IMR-90 (cell line): ENCODE results near the gene IFI30. TPM values are rescaled to one million over a fixed set of nuclear protein-coding genes. Genes with fewer than 3 reads are reported as not detected.

Experiments used
- ATAC-seq: fragments of 200-7000 bp; cut with Tn5 transposase; 2 replicates; pipeline ENCODE4 v1.9.1; 2020; ENCODE audit warnings: low read depth, mild to moderate bottlenecking, moderate library complexity
- BruUV-seq: library from RNA; stranded (reverse); fragments of 400-500 nt; replicated peaks from 2 replicates; lab custom pipeline; 2021; lab: Mats Ljungman, UMichigan
- CTCF ChIA-PET: fragments of 300-600 bp; formaldehyde crosslinking; extraction: SDS; loops from one replicate; lab custom pipeline; 2021; ENCODE audit warnings: antibody characterized with exemption; lab: Yijun Ruan, JAX
- POLR2A ChIA-PET: fragments of 300-600 bp; sonication (Branson Sonifier 250); formaldehyde crosslinking; loops from one replicate; lab custom pipeline; 2022; ENCODE audit warnings: antibody characterized with exemption; ENCODE audit not compliant: unreplicated experiment; lab: Charles Lee
- DNase-seq: peaks from one replicate; pipeline ENCODE4 v3.0.0; 2013
- H2AFZ ChIP-seq: replicated peaks from 2 replicates; pipeline ENCODE3; 2013; ENCODE audit warnings: low read length, mild to moderate bottlenecking; ENCODE audit not compliant: poor library complexity
- H2AK5ac ChIP-seq: 2 replicates; pipeline ENCODE4 v1.6.1; 2013; ENCODE audit warnings: low read depth, low read length, inconsistent platforms
- H2AK9ac ChIP-seq: replicated peaks from 2 replicates; pipeline ENCODE3; 2013; ENCODE audit warnings: mild to moderate bottlenecking, low read depth, low read length, moderate library complexity; ENCODE audit not compliant: poor library complexity
- H2BK120ac ChIP-seq: 2 replicates; pipeline ENCODE4 v1.6.1; 2013; ENCODE audit warnings: low read depth, low read length, inconsistent platforms
- H2BK15ac ChIP-seq: 3 replicates; pipeline ENCODE4 v1.6.1; 2013; ENCODE audit warnings: low read depth, low read length, inconsistent platforms
- H2BK20ac ChIP-seq: 2 replicates; pipeline ENCODE4 v1.6.1; 2013; ENCODE audit warnings: low read depth, mild to moderate bottlenecking, inconsistent platforms, low read length, moderate library complexity
- H2BK5ac ChIP-seq: 2 replicates; pipeline ENCODE4 v1.6.1; 2013; ENCODE audit warnings: mild to moderate bottlenecking, low read depth, low read length, inconsistent platforms; ENCODE audit not compliant: poor library complexity, severe bottlenecking
- H3K14ac ChIP-seq: replicated peaks from 2 replicates; pipeline ENCODE4 v1.6.1; 2013; ENCODE audit warnings: low read depth, low read length, inconsistent platforms
- H3K18ac ChIP-seq: 2 replicates; pipeline ENCODE4 v1.6.1; 2013; ENCODE audit warnings: low read depth, low read length, control low read depth
- H3K23ac ChIP-seq: 2 replicates; pipeline ENCODE4 v1.6.1; 2013; ENCODE audit warnings: low read depth, low read length, inconsistent platforms
- H3K27ac ChIP-seq: 2 replicates; pipeline ENCODE4 v1.5.1; 2013; ENCODE audit warnings: mild to moderate bottlenecking, control low read depth, low read length; ENCODE audit not compliant: insufficient read depth
- H3K27me3 ChIP-seq: 2 replicates; pipeline ENCODE4 v1.6.1; 2013; ENCODE audit warnings: low read length; ENCODE audit not compliant: control insufficient read depth, insufficient read depth
- H3K36me3 ChIP-seq: 2 replicates; pipeline ENCODE4 v1.6.1; 2013; ENCODE audit warnings: low read length, mixed read lengths; ENCODE audit not compliant: control insufficient read depth, insufficient read depth
- H3K4ac ChIP-seq: 2 replicates; pipeline ENCODE4 v1.6.1; 2013; ENCODE audit warnings: low read depth, low read length, inconsistent platforms
- H3K4me1 ChIP-seq: 2 replicates; pipeline ENCODE4 v1.6.1; 2013; ENCODE audit warnings: low read length, mixed read lengths; ENCODE audit not compliant: control insufficient read depth, insufficient read depth
- H3K4me2 ChIP-seq: 2 replicates; pipeline ENCODE4 v1.6.1; 2013; ENCODE audit warnings: low read depth, mild to moderate bottlenecking, control low read depth, low read length, moderate library complexity
- H3K4me3 ChIP-seq: 2 replicates; pipeline ENCODE4 v1.5.1; 2013; ENCODE audit warnings: low read depth, mild to moderate bottlenecking, control low read depth, low read length, moderate library complexity; ENCODE audit not compliant: insufficient read depth
- H3K56ac ChIP-seq: 2 replicates; pipeline ENCODE4 v1.6.1; 2013; ENCODE audit warnings: low read length, inconsistent platforms; ENCODE audit not compliant: insufficient read depth; ENCODE audit errors: extremely low read depth
- H3K79me1 ChIP-seq, 2 experiments: 2 replicates each; pipeline ENCODE4 v1.6.1; 2013; ENCODE audit warnings: low read length in 2 of 2, inconsistent platforms in 1 of 2, low read depth in 1 of 2
- H3K9ac ChIP-seq: 2 replicates; pipeline ENCODE4 v1.6.1; 2013; ENCODE audit warnings: low read depth, low read length, control low read depth
- H3K9me1 ChIP-seq: 2 replicates; pipeline ENCODE4 v1.6.1; 2013; ENCODE audit warnings: low read length, inconsistent platforms; ENCODE audit not compliant: insufficient read depth
- H3K9me3 ChIP-seq: 2 replicates; pipeline ENCODE4 v1.6.1; 2013; ENCODE audit warnings: low read length; ENCODE audit not compliant: control insufficient read depth, insufficient read depth
- H4K20me1 ChIP-seq: 2 replicates; pipeline ENCODE4 v1.6.1; 2013; ENCODE audit warnings: low read length, inconsistent platforms; ENCODE audit not compliant: insufficient read depth
- H4K5ac ChIP-seq: 2 replicates; pipeline ENCODE4 v1.6.1; 2013; ENCODE audit warnings: mild to moderate bottlenecking, low read depth, low read length, control low read depth
- H4K8ac ChIP-seq, 2 experiments: 2 replicates each; pipeline ENCODE4 v1.6.1; 2013; ENCODE audit warnings: low read depth in 2 of 2, low read length in 2 of 2, control low read depth in 1 of 2, inconsistent platforms in 1 of 2
- H4K91ac ChIP-seq: 2 replicates; pipeline ENCODE4 v1.6.1; 2013; ENCODE audit warnings: low read depth, low read length, inconsistent platforms; ENCODE audit not compliant: insufficient read depth
- CEBPB ChIP-seq: IDR thresholded peaks from 2 replicates; pipeline ENCODE4 v1.6.1; 2012; ENCODE audit warnings: low read depth, low read length, improper control_type of control experiment
- CHD1 ChIP-seq: IDR thresholded peaks from 2 replicates; pipeline ENCODE4 v1.6.1; 2012; ENCODE audit warnings: low read depth, low read length, improper control_type of control experiment
- MAZ ChIP-seq: IDR thresholded peaks from 2 replicates; pipeline ENCODE4 v1.6.1; 2012; ENCODE audit warnings: low read depth, mild to moderate bottlenecking, low read length, improper control_type of control experiment, moderate library complexity, borderline replicate concordance
- MXI1 ChIP-seq: IDR thresholded peaks from 2 replicates; pipeline ENCODE4 v1.6.1; 2012; ENCODE audit warnings: low read depth, mild to moderate bottlenecking, low read length, moderate library complexity, borderline replicate concordance
- NFE2L2 ChIP-seq: fragments of 150-350 bp; IDR thresholded peaks from 2 replicates; pipeline ENCODE4 v1.6.1; 2016; ENCODE audit warnings: low read depth, mild to moderate bottlenecking, low read length
- POLR2A ChIP-seq: IDR thresholded peaks from 2 replicates; pipeline ENCODE4 v1.6.1; 2012; ENCODE audit warnings: mild to moderate bottlenecking, low read depth, low read length
- RCOR1 ChIP-seq: IDR thresholded peaks from 2 replicates; pipeline ENCODE4 v1.6.1; 2012; ENCODE audit warnings: mild to moderate bottlenecking, low read length, improper control_type of control experiment; ENCODE audit not compliant: insufficient replicate concordance
- WGBS, 2 experiments: methylation state at CpG; one replicate each; pipeline versions ENCODE4 v1.1.5 to v1.1.7; 2013; ENCODE audit warnings: missing lambda C conversion rate in 2 of 2; ENCODE audit not compliant: insufficient read length in 1 of 2; ENCODE audit errors: extremely low coverage in 2 of 2; 5-methylcytosine and 5-hydroxymethylcytosine counted together
- dilution Hi-C: fragments of 300-500 bp; cut with HindIII; formaldehyde crosslinking; loops from one replicate; pipeline ENCODE4 v1.14.3; 2018; ENCODE audit warnings: low sequenced_read_pairs; ENCODE audit not compliant: unreplicated experiment
- in situ Hi-C: fragments of 300-500 bp; cut with MboI; formaldehyde crosslinking; loops from 3 replicates; pipeline ENCODE4 v1.14.3; 2019; ENCODE audit warnings: low sequenced_read_pairs, inconsistent platforms, mixed read lengths
- intact Hi-C: fragments of 100-400 bp; cut with micrococcal nuclease; formaldehyde crosslinking; loops from 2 replicates; pipeline ENCODE4 v1.10.0; 2022
- polyA plus RNA-seq, 3 experiments: library from polyadenylated mRNA; depleted of rRNA; stranded (reverse); fragments of >200 nt; gene quantifications; 2 replicates each; pipeline ENCODE4 v1.2.3, GENCODE V29; 2012; ENCODE audit warnings: low replicate concordance in 1 of 3
- total RNA-seq: library from RNA; depleted of rRNA; stranded (reverse); fragments of >200 nt; gene quantifications from 2 replicates; pipeline ENCODE4 v1.2.3, GENCODE V29; 2012

Gene IFI30
- total and polyA plus RNA-seq, 2 of the 4 experiments (the other 2 are of a cell fraction): 2.3 TPM

DNA sequence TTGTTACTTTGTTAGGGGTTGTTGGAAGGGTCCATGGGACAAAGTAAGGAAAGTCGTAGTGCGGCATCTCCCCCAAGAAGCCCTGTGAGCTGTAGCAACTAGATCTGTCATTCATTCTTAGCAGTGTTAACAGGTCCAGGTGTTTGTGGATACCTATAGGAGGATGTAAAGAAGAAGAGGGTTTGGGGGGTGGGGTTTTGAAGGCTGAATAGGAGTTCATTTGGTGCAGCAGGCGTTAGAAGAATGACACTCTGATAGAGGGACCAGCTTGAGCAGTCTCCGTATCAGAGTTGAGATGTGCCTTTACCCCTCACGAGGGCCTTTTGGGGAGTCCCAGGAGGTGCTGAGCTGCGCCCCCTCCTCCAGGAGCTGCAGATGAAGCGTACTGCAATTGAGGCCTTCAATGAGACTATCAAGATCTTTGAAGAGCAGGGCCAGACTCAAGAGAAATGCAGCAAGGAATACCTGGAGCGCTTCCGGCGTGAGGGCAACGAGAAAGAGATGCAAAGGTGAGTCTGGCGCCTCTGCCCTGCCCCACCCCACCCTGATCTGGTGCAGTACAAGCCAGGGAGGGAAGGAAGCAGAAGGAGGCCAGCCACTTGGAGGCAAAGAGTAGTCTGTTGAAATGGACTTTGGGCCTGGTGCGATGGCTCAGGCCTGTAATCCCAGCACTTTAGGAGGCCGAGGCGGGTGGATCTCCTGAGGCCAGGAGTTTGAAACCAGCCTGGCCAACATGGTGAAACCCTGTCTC, 7.6 kb upstream of the IFI30 start:
- H2AK9ac ChIP-seq: no peak overlapping the region
- H3K18ac ChIP-seq: no peak overlapping the region
- 92% methylated on average over 6 of the region's 15 CpGs; no CpG with 5 or more reads in 1 of the 2 experiments for WGBS, 2 experiments
- in situ Hi-C loops (no loop called here), intact Hi-C loops (no loop called here), dilution Hi-C loops (no loop called here)
- ChIA-PET POLR2A (no interaction called here), CTCF (no interaction called here)
- DNase-seq (no peak), ATAC-seq (no peak)
- no peaks in the 10 kb centered on the region for H3K27me3 ChIP-seq
- H3K23ac ChIP-seq: no peak overlapping the region
- peaks cover 6 to 9% of the 10 kb centered on the region in 2 experiments for H3K79me1 ChIP-seq
- no peak overlapping the region for H2AK5ac ChIP-seq
- H3K4me3 ChIP-seq: no peak overlapping the region
- H3K4ac ChIP-seq: no peak overlapping the region
- no peak overlapping the region for H4K91ac ChIP-seq
- no peak overlapping the region for H2BK20ac ChIP-seq
- TF ChIP-seq CEBPB: no peak
- TF ChIP-seq MXI1: no peak
- TF ChIP-seq CHD1: no peak
- TF ChIP-seq MAZ: no peak
- no peak for TF ChIP-seq POLR2A
- no peak for TF ChIP-seq NFE2L2
- no peak for TF ChIP-seq RCOR1
- H2BK5ac ChIP-seq: no peak overlapping the region
- H3K9ac ChIP-seq: no peak overlapping the region
- no peak overlapping the region for H3K27ac ChIP-seq
- no peak overlapping the region for H3K56ac ChIP-seq
- peaks cover 3% of the 10 kb centered on the region; the same call in 1 of the 2 replicates for H3K9me1 ChIP-seq
- peaks cover 49% of the 10 kb centered on the region for H3K36me3 ChIP-seq
- H2BK15ac ChIP-seq: no peak overlapping the region
- no TSS peak for BruUV-seq
- no peak overlapping the region for H2BK120ac ChIP-seq
- H3K9me3 ChIP-seq: no peaks in the 10 kb centered on the region
- H2AFZ ChIP-seq: no peak overlapping the region
- peaks cover 2% of the 10 kb centered on the region for H3K4me1 ChIP-seq
- H4K5ac ChIP-seq: no peak overlapping the region
- no peak overlapping the region for H3K4me2 ChIP-seq
- no peak overlapping the region for H4K8ac ChIP-seq
- H3K14ac ChIP-seq: no peak overlapping the region
- no peaks in the 10 kb centered on the region; the same call in 1 of the 2 replicates for H4K20me1 ChIP-seq
